Activated CD8-positive, alpha-beta T cell treated with anti-CD3 and anti-CD28 coated beads for 36 hours (primary cell): ENCODE data around the gene AOPEP. TPM values are rescaled to one million over a fixed set of nuclear protein-coding genes. Genes with fewer than 3 reads are reported as not detected.

Experiments used
- ATAC-seq: fragments of 200-7000 bp; cut with Tn5 transposase; one replicate; pipeline ENCODE4 v1.10.0; 2021; ENCODE audit warnings: mild to moderate bottlenecking, moderate library complexity
- CTCF ChIA-PET: fragments of 350-600 bp; sonication (Branson Sonifier 250); formaldehyde crosslinking; loops from one replicate; lab custom pipeline; 2021; ENCODE audit warnings: antibody characterized with exemption; lab: Charles Lee
- POLR2A ChIA-PET: fragments of 350-600 bp; sonication (Branson Sonifier 250); formaldehyde crosslinking; loops from one replicate; lab custom pipeline; 2021; ENCODE audit warnings: antibody characterized with exemption; lab: Charles Lee
- DNase-seq: peaks from one replicate; pipeline ENCODE4 v3.0.0-alpha.2; 2020
- H3K27ac Mint-ChIP-seq: one replicate; pipeline ENCODE4 v1.8.0; 2021; ENCODE audit warnings: mild to moderate bottlenecking, mixed read lengths
- H3K27me3 Mint-ChIP-seq: one replicate; pipeline ENCODE4 v1.8.0; 2021; ENCODE audit warnings: mixed read lengths
- H3K36me3 Mint-ChIP-seq: one replicate; pipeline ENCODE4 v1.8.0; 2021; ENCODE audit warnings: low read depth, mixed read lengths
- H3K4me1 Mint-ChIP-seq: one replicate; pipeline ENCODE4 v1.8.0; 2021; ENCODE audit warnings: low read depth, mixed read lengths
- H3K4me3 Mint-ChIP-seq: one replicate; pipeline ENCODE4 v1.8.0; 2021; ENCODE audit warnings: mild to moderate bottlenecking, moderate library complexity, mixed read lengths
- H3K9me3 Mint-ChIP-seq: one replicate; pipeline ENCODE4 v1.8.0; 2021; ENCODE audit warnings: mixed read lengths
- CTCF ChIP-seq: fragments of 200-600 bp; IDR thresholded peaks from one replicate; pipeline ENCODE4 v1.8.0; 2022; ENCODE audit warnings: antibody characterized with exemption, mild to moderate bottlenecking
- intact Hi-C: fragments of 100-400 bp; cut with micrococcal nuclease; formaldehyde crosslinking; loops from one replicate; pipeline ENCODE4 v1.10.0; 2022
- total RNA-seq, 2 experiments: library from RNA; stranded (reverse); gene quantifications; one replicate each; pipeline ENCODE4 v1.2.3, GENCODE V29; 2021

AOPEP gene
- total RNA-seq, 2 experiments from 2014 or later = 7.1 to 8.7 TPM

DNA sequence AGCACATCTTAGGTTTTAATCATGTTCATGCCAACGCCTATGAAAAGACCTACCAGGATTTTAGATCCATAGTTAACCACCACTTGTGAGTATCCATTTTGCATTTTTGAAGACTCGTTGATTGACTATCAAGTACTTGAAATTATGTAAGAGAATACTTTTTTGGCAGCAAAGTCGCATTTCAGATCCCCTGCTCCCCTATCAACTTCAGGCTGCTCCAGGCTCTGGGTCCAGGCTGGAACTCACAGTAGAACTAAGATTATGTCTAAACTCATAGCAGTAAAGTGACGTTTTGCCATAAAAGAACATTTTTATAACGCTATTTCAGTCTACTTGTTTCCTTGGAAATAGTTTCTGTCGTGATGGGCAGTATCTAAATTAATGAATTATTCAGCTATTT lies 323.3 kb downstream of the AOPEP start:
- no peak for ATAC-seq
- Mint-ChIP-seq H3K4me3 (no peak overlapping the region), H3K36me3 (no peaks in the 10 kb centered on the region), H3K4me1 (peaks cover 11% of the 10 kb centered on the region), H3K27me3 (peaks cover 25% of the 10 kb centered on the region), H3K27ac (no peak overlapping the region), H3K9me3 (no peaks in the 10 kb centered on the region)
- no peak for DNase-seq
- ChIA-PET POLR2A (no interaction called here), CTCF (interaction anchor here (1.0 to 1.6 kb wide), 2 partner anchors 12 to 368 kb away, joined by 3 read pairs; no protein-coding TSS in a partner anchor)
- intact Hi-C loops = no loop called here
- TF ChIP-seq CTCF = no peak

GRCh38 chr9:95053611-95054570 lies 327.4 kb downstream of the AOPEP start:
- Mint-ChIP-seq H3K27me3 (peaks cover 12% of the 10 kb centered on the region), H3K36me3 (no peaks in the 10 kb centered on the region), H3K27ac (no peak overlapping the region), H3K4me3 (no peak overlapping the region), H3K9me3 (no peaks in the 10 kb centered on the region), H3K4me1 (peaks cover 2% of the 10 kb centered on the region)
- CTCF ChIA-PET = interaction anchor here (0.9 kb wide), 1 partner anchor 46 kb away, joined by 4 read pairs; no protein-coding TSS in a partner anchor
- POLR2A ChIA-PET = no interaction called here
- no peak for TF ChIP-seq CTCF
- no peak for DNase-seq
- intact Hi-C loops = no loop called here
- ATAC-seq = no peak

- Mint-ChIP-seq H3K4me3 (no peak overlapping the region), H3K27ac (no peak overlapping the region), H3K9me3 (no peaks in the 10 kb centered on the region), H3K27me3 (peaks cover 1% of the 10 kb centered on the region), H3K4me1 (no peaks in the 10 kb centered on the region), H3K36me3 (no peaks in the 10 kb centered on the region)
- no peak for TF ChIP-seq CTCF
- ATAC-seq (no peak), DNase-seq (no peak)
- intact Hi-C loops = no loop called here
- ChIA-PET POLR2A (no interaction called here), CTCF (no interaction called here)
Observed at GRCh38 chr9:95055334-95055850, 328.9 kb downstream of the AOPEP start.

- no peak overlapping the region for H3K27ac Mint-ChIP-seq
- ChIA-PET POLR2A (no interaction called here), CTCF (interaction anchor here (0.6 to 1.6 kb wide), 2 partner anchors 75 to 1165 kb away, joined by 3 to 5 read pairs; no protein-coding TSS in a partner anchor)
- peaks cover 1% of the 10 kb centered on the region for H3K27me3 Mint-ChIP-seq
- intact Hi-C loops = no loop called here
- H3K9me3 Mint-ChIP-seq = no peaks in the 10 kb centered on the region
- TF ChIP-seq CTCF = no peak
- no peaks in the 10 kb centered on the region for H3K4me1 Mint-ChIP-seq
- ATAC-seq (no peak), DNase-seq (no peak)
- no peak overlapping the region for H3K4me3 Mint-ChIP-seq
- peaks cover 2% of the 10 kb centered on the region for H3K36me3 Mint-ChIP-seq
Observed at GRCh38 chr9:95055851-95056551, 329.5 kb downstream of the AOPEP start.
